ENCODE data around the gene LRRC59.

The LRRC59 gene

GRCh38 chr17:50397919-50398285 lies 579 bp upstream of the LRRC59 start:
- TF ChIP-seq MAX (IDR thresholded peaks at IDR 0.05; ENCODE audit: low read depth, low read length): no peak
- no peak for TF ChIP-seq CTCF (IDR thresholded peaks at IDR 0.05; ENCODE audit: low read depth, low read length)
- no peak for TF ChIP-seq POLR2A (IDR thresholded peaks at IDR 0.05; ENCODE audit: extremely low read depth, insufficient read length)
- TF ChIP-seq MYC (IDR thresholded peaks at IDR 0.05; ENCODE audit: low read depth, low read length): no peak
- no peak for DNase-seq (ENCODE audit: low read depth)
- H3K4me3 ChIP-seq (ENCODE audit: low read depth, low read length): peak overlapping the region; percentile 96

- TF ChIP-seq CTCF (IDR thresholded peaks at IDR 0.05; ENCODE audit: low read depth, low read length) (no peak), MAX (IDR thresholded peaks at IDR 0.05; ENCODE audit: low read depth, low read length) (0 out of 2 replicates have a peak, but pooled peaks have one; percentile 10)
- DNase-seq (ENCODE audit: low read depth): peak; percentile 61
- peak overlapping the region; percentile 96 for H3K4me3 ChIP-seq (ENCODE audit: low read depth, low read length)
Measured at GRCh38 chr17:50396261-50397110, 837 bp downstream of the LRRC59 start.

GRCh38 chr17:50394711-50395110 lies 2.6 kb downstream of the LRRC59 start:
- TF ChIP-seq MAX (IDR thresholded peaks at IDR 0.05; ENCODE audit: low read depth, low read length) (no peak), MYC (IDR thresholded peaks at IDR 0.05; ENCODE audit: low read depth, low read length) (no peak), POLR2A (IDR thresholded peaks at IDR 0.05; ENCODE audit: extremely low read depth, insufficient read length) (no peak), CTCF (IDR thresholded peaks at IDR 0.05; ENCODE audit: low read depth, low read length) (no peak)
- H3K4me3 ChIP-seq (ENCODE audit: low read depth, low read length): no peak overlapping the region
- DNase-seq (ENCODE audit: low read depth): no peak

- TF ChIP-seq MAX (IDR thresholded peaks at IDR 0.05; ENCODE audit: low read depth, low read length): no peak
- no peak for TF ChIP-seq CTCF (IDR thresholded peaks at IDR 0.05; ENCODE audit: low read depth, low read length)
- no peak for TF ChIP-seq MYC (IDR thresholded peaks at IDR 0.05; ENCODE audit: low read depth, low read length)
- TF ChIP-seq POLR2A (IDR thresholded peaks at IDR 0.05; ENCODE audit: extremely low read depth, insufficient read length): no peak
- H3K4me3 ChIP-seq (ENCODE audit: low read depth, low read length): no peak overlapping the region
- no peak for DNase-seq (ENCODE audit: low read depth)
Measured at GRCh38 chr17:50393700-50394099, 3.6 kb downstream of the LRRC59 start.

GRCh38 chr17:50392621-50393020 lies 4.7 kb downstream of the LRRC59 start:
- H3K4me3 ChIP-seq (ENCODE audit: low read depth, low read length): no peak overlapping the region
- DNase-seq (ENCODE audit: low read depth): no peak
- TF ChIP-seq MYC (IDR thresholded peaks at IDR 0.05; ENCODE audit: low read depth, low read length) (no peak), POLR2A (IDR thresholded peaks at IDR 0.05; ENCODE audit: extremely low read depth, insufficient read length) (no peak), CTCF (IDR thresholded peaks at IDR 0.05; ENCODE audit: low read depth, low read length) (no peak), MAX (IDR thresholded peaks at IDR 0.05; ENCODE audit: low read depth, low read length) (no peak)
